HEK293 (cell line): ENCODE results near the gene CEP76.
A peak's percentile ranks its signal among the peaks of the same experiment; 100 is the strongest.

ENCODE experiments used
- CTCF ChIA-PET: fragments of 350-600 bp; formaldehyde crosslinking; extraction: SDS; loops from one replicate; lab custom pipeline; 2021; ENCODE audit warnings: antibody characterized with exemption; lab: Yijun Ruan, JAX
- POLR2A ChIA-PET: fragments of 300-600 bp; formaldehyde crosslinking; extraction: SDS; loops from one replicate; lab custom pipeline; 2020; ENCODE audit warnings: antibody characterized with exemption, inconsistent platforms; lab: Yijun Ruan, JAX
- H3K27ac ChIP-seq: fragments of 200-500 bp; sonication (Bioruptor generic); 2 replicates; pipeline ENCODE4 v1.5.1; 2014; ENCODE audit warnings: low read depth, low read length, control low read depth, inconsistent platforms; ENCODE audit errors: extremely low read depth
- H3K36me3 ChIP-seq, 2 experiments: fragments of 200-500 bp in 1 of 2; sonication (Bioruptor generic) in 1 of 2; 1 replicate in 1 of 2; 2 replicates in 1 of 2; pipeline ENCODE4 v1.5.1; 2014 to 2017; ENCODE audit warnings: inconsistent platforms in 2 of 2, low read length in 2 of 2; ENCODE audit not compliant: control insufficient read depth in 2 of 2, insufficient read depth in 1 of 2
- H3K4me1 ChIP-seq: fragments of 200-500 bp; sonication (Bioruptor generic); 2 replicates; pipeline ENCODE4 v1.5.1; 2014; ENCODE audit warnings: mild to moderate bottlenecking, low read length, inconsistent platforms; ENCODE audit not compliant: control insufficient read depth, insufficient read depth
- H3K4me3 ChIP-seq: 2 replicates; pipeline ENCODE4 v1.5.1; 2011; ENCODE audit warnings: low read depth, mild to moderate bottlenecking, control low read depth, low read length, moderate library complexity
- H3K9me3 ChIP-seq: fragments of 200-500 bp; sonication (Bioruptor generic); 2 replicates; pipeline ENCODE4 v1.5.1; 2014; ENCODE audit warnings: low read depth, low read length, inconsistent platforms; ENCODE audit not compliant: control insufficient read depth, insufficient read depth
- BCL11A ChIP-seq: fragments of 450-650 bp; formaldehyde crosslinking; IDR thresholded peaks from 2 replicates; pipeline ENCODE4 v1.5.1; 2016; ENCODE audit warnings: low read depth, missing biosample characterization, missing genetic modification characterization
- FEZF1 ChIP-seq: fragments of 450-650 bp; formaldehyde crosslinking; IDR thresholded peaks from 2 replicates; pipeline ENCODE4 v1.5.1; 2016; ENCODE audit warnings: missing biosample characterization, missing genetic modification characterization
- GFI1B ChIP-seq: fragments of 450-650 bp; formaldehyde crosslinking; IDR thresholded peaks from 2 replicates; pipeline ENCODE4 v1.5.1; 2016; ENCODE audit warnings: missing biosample characterization, missing genetic modification characterization
- HOXC10 ChIP-seq: sonication (generic); formaldehyde crosslinking; IDR thresholded peaks from 2 replicates; pipeline ENCODE4 v1.8.1; 2023; ENCODE audit warnings: mild to moderate bottlenecking, missing genetic modification reagents
- KLF10 ChIP-seq: fragments of 450-650 bp; IDR thresholded peaks from 2 replicates; pipeline ENCODE4 v1.5.1; 2018; ENCODE audit warnings: missing biosample characterization, mild to moderate bottlenecking, missing genetic modification characterization
- OVOL3 ChIP-seq: fragments of 450-650 bp; formaldehyde crosslinking; IDR thresholded peaks from 2 replicates; pipeline ENCODE4 v1.5.1; 2016; ENCODE audit warnings: missing biosample characterization, missing genetic modification characterization
- PRDM6 ChIP-seq: fragments of 450-650 bp; formaldehyde crosslinking; IDR thresholded peaks from 2 replicates; pipeline ENCODE4 v1.5.1; 2017; ENCODE audit warnings: missing biosample characterization, missing genetic modification characterization
- REPIN1 ChIP-seq: fragments of 450-650 bp; formaldehyde crosslinking; IDR thresholded peaks from 2 replicates; pipeline ENCODE4 v1.5.1; 2017; ENCODE audit warnings: missing biosample characterization, missing genetic modification characterization, low read depth
- SCRT2 ChIP-seq: fragments of 450-650 bp; formaldehyde crosslinking; IDR thresholded peaks from 2 replicates; pipeline ENCODE4 v1.5.1; 2016; ENCODE audit warnings: missing biosample characterization, missing genetic modification characterization
- ZBTB17 ChIP-seq: fragments of 450-650 bp; formaldehyde crosslinking; IDR thresholded peaks from 2 replicates; pipeline ENCODE4 v1.5.1; 2016; ENCODE audit warnings: missing biosample characterization, missing genetic modification characterization
- ZFHX2 ChIP-seq: fragments of 450-650 bp; formaldehyde crosslinking; conservative IDR thresholded peaks from 2 replicates; pipeline ENCODE4 v1.5.1; 2016; ENCODE audit warnings: missing biosample characterization, missing genetic modification characterization
- ZNF16 ChIP-seq: fragments of 450-650 bp; formaldehyde crosslinking; IDR thresholded peaks from 2 replicates; pipeline ENCODE4 v1.5.1; 2016; ENCODE audit warnings: low read depth, missing biosample characterization, missing genetic modification characterization
- ZNF175 ChIP-seq: fragments of 450-650 bp; formaldehyde crosslinking; IDR thresholded peaks from 2 replicates; pipeline ENCODE4 v1.5.1; 2016; ENCODE audit warnings: missing biosample characterization, missing genetic modification characterization
- ZNF266 ChIP-seq: fragments of 450-650 bp; formaldehyde crosslinking; IDR thresholded peaks from 2 replicates; pipeline ENCODE4 v1.5.1; 2016; ENCODE audit warnings: missing biosample characterization, missing genetic modification characterization, low read depth
- ZNF354C ChIP-seq: fragments of 450-650 bp; formaldehyde crosslinking; IDR thresholded peaks from 2 replicates; pipeline ENCODE4 v1.5.1; 2016; ENCODE audit warnings: missing biosample characterization, missing genetic modification characterization, low read depth, borderline replicate concordance
- ZNF37A ChIP-seq: fragments of 450-650 bp; IDR thresholded peaks from 2 replicates; pipeline ENCODE4 v1.5.1; 2018; ENCODE audit warnings: missing biosample characterization, missing genetic modification characterization
- ZNF529 ChIP-seq: fragments of 450-650 bp; formaldehyde crosslinking; IDR thresholded peaks from 2 replicates; pipeline ENCODE4 v1.5.1; 2017; ENCODE audit warnings: missing genetic modification characterization, missing biosample characterization; ENCODE audit not compliant: insufficient replicate concordance
- ZNF530 ChIP-seq: fragments of 450-650 bp; formaldehyde crosslinking; IDR thresholded peaks from 2 replicates; pipeline ENCODE4 v1.5.1; 2016; ENCODE audit warnings: low read depth, missing biosample characterization, missing genetic modification characterization
- ZNF560 ChIP-seq: fragments of 450-650 bp; formaldehyde crosslinking; IDR thresholded peaks from 2 replicates; pipeline ENCODE4 v1.5.1; 2017; ENCODE audit warnings: missing biosample characterization, missing genetic modification characterization, borderline replicate concordance
- ZNF585B ChIP-seq: fragments of 450-650 bp; formaldehyde crosslinking; IDR thresholded peaks from 2 replicates; pipeline ENCODE4 v1.5.1; 2016; ENCODE audit warnings: missing biosample characterization, missing genetic modification characterization
- ZNF600 ChIP-seq: fragments of 450-650 bp; formaldehyde crosslinking; IDR thresholded peaks from 2 replicates; pipeline ENCODE4 v1.5.1; 2016; ENCODE audit warnings: missing biosample characterization, missing genetic modification characterization
- ZNF610 ChIP-seq: fragments of 450-650 bp; formaldehyde crosslinking; IDR thresholded peaks from 2 replicates; pipeline ENCODE4 v1.5.1; 2016; ENCODE audit warnings: missing biosample characterization, missing genetic modification characterization, borderline replicate concordance
- ZSCAN23 ChIP-seq: fragments of 450-650 bp; formaldehyde crosslinking; IDR thresholded peaks from 2 replicates; pipeline ENCODE4 v1.5.1; 2016; ENCODE audit warnings: missing biosample characterization, missing genetic modification characterization
- TF ChIP-seq, protein P1 (sequence below): fragments of 450-650 bp; formaldehyde crosslinking; IDR thresholded peaks from 2 replicates; pipeline ENCODE4; 2016; ENCODE audit warnings: missing biosample characterization, missing genetic modification characterization
- TF ChIP-seq, protein P2 (sequence below): fragments of 450-650 bp; formaldehyde crosslinking; IDR thresholded peaks from 2 replicates; pipeline ENCODE4 v1.5.1; 2016; ENCODE audit warnings: missing biosample characterization, missing genetic modification characterization, borderline replicate concordance
- TF ChIP-seq, protein P3 (sequence below): fragments of 450-650 bp; formaldehyde crosslinking; IDR thresholded peaks from 2 replicates; pipeline ENCODE4 v1.5.1; 2016; ENCODE audit warnings: missing biosample characterization, missing genetic modification characterization, borderline replicate concordance
- TF ChIP-seq, protein P4 (sequence below): fragments of 450-650 bp; formaldehyde crosslinking; IDR thresholded peaks from 2 replicates; pipeline ENCODE4 v1.5.1; 2016; ENCODE audit warnings: missing biosample characterization, missing genetic modification characterization

CEP76 gene

DNA sequence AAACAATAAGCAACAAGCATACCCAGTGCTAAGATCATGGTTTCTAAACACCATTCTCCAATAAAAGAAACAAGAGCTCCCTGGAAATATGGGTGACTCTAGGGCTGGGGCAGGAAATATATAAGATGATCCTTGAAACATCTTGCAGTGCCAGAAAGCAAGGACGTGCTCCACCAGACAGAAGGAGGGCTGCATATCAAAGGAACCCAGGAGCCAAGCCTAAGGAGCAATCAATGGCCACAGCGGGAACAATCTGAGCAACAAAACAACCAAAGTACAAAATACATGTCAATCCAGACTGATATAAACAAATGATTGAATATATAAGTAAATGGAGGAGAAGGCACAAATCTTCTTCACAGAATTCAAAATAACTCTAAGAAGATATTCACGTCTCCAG, 54.8 kb downstream of the CEP76 start (continued):
- TF ChIP-seq ZNF175 (tag by site-specific recombination) (no peak), FEZF1 (tag by site-specific recombination) (no peak), HOXC10 (CRISPR knock-in tag) (no peak)

GRCh38 chr18:12645751-12646203, 56.7 kb downstream of the CEP76 start:
- peaks cover 6% of the 10 kb centered on the region for H3K4me1 ChIP-seq
- no peak overlapping the region for H3K4me3 ChIP-seq
- no peaks in the 10 kb centered on the region for H3K9me3 ChIP-seq
- H3K27ac ChIP-seq: no peak overlapping the region
- ChIA-PET POLR2A (no interaction called here), CTCF (no interaction called here)
- H3K36me3 ChIP-seq: peaks cover 11 to 15% of the 10 kb centered on the region in 2 experiments; a peak in 2 of 3 replicates
- no peak for TF ChIP-seq PRDM6
- TF ChIP-seq ZNF600: peak; percentile 93
- peak; percentile 96 for TF ChIP-seq ZFHX2 (tag by site-specific recombination)
- no peak for TF ChIP-seq OVOL3 (tag by site-specific recombination)
- TF ChIP-seq ZNF354C (tag by site-specific recombination): no peak
- TF ChIP-seq BCL11A (tag by site-specific recombination): no peak
- TF ChIP-seq ZNF37A (tag by site-specific recombination): no peak
- TF ChIP-seq, protein P1, sequence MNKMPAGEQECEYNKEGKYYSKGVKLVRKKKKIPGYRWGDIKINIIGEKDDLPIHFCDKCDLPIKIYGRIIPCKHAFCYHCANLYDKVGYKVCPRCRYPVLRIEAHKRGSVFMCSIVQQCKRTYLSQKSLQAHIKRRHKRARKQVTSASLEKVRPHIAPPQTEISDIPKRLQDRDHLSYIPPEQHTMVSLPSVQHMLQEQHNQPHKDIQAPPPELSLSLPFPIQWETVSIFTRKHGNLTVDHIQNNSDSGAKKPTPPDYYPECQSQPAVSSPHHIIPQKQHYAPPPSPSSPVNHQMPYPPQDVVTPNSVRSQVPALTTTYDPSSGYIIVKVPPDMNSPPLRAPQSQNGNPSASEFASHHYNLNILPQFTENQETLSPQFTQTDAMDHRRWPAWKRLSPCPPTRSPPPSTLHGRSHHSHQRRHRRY (tag by site-specific recombination): no peak
- no peak for TF ChIP-seq ZNF266 (tag by site-specific recombination)
- TF ChIP-seq, protein P2, sequence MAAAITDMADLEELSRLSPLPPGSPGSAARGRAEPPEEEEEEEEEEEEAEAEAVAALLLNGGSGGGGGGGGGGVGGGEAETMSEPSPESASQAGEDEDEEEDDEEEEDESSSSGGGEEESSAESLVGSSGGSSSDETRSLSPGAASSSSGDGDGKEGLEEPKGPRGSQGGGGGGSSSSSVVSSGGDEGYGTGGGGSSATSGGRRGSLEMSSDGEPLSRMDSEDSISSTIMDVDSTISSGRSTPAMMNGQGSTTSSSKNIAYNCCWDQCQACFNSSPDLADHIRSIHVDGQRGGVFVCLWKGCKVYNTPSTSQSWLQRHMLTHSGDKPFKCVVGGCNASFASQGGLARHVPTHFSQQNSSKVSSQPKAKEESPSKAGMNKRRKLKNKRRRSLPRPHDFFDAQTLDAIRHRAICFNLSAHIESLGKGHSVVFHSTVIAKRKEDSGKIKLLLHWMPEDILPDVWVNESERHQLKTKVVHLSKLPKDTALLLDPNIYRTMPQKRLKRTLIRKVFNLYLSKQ: no peak
- TF ChIP-seq ZNF16: no peak
- peak; percentile 52; the same call in 1 of the 2 replicates for TF ChIP-seq SCRT2 (tag by site-specific recombination)
- no peak for TF ChIP-seq ZNF560 (tag by site-specific recombination)
- no peak for TF ChIP-seq ZNF530
- no peak for TF ChIP-seq ZSCAN23
- TF ChIP-seq GFI1B (tag by site-specific recombination): no peak
- no peak for TF ChIP-seq KLF10 (tag by site-specific recombination)
- no peak for TF ChIP-seq ZNF529 (tag by site-specific recombination)
- TF ChIP-seq ZBTB17 (tag by site-specific recombination): peak; percentile 51; the same call in 1 of the 2 replicates
- TF ChIP-seq, protein P3, sequence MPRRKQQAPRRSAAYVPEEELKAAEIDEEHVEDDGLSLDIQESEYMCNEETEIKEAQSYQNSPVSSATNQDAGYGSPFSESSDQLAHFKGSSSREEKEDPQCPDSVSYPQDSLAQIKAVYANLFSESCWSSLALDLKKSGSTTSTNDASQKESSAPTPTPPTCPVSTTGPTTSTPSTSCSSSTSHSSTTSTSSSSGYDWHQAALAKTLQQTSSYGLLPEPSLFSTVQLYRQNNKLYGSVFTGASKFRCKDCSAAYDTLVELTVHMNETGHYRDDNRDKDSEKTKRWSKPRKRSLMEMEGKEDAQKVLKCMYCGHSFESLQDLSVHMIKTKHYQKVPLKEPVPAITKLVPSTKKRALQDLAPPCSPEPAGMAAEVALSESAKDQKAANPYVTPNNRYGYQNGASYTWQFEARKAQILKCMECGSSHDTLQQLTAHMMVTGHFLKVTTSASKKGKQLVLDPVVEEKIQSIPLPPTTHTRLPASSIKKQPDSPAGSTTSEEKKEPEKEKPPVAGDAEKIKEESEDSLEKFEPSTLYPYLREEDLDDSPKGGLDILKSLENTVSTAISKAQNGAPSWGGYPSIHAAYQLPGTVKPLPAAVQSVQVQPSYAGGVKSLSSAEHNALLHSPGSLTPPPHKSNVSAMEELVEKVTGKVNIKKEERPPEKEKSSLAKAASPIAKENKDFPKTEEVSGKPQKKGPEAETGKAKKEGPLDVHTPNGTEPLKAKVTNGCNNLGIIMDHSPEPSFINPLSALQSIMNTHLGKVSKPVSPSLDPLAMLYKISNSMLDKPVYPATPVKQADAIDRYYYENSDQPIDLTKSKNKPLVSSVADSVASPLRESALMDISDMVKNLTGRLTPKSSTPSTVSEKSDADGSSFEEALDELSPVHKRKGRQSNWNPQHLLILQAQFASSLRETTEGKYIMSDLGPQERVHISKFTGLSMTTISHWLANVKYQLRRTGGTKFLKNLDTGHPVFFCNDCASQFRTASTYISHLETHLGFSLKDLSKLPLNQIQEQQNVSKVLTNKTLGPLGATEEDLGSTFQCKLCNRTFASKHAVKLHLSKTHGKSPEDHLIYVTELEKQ (tag by site-specific recombination): no peak
- TF ChIP-seq ZNF610 (tag by site-specific recombination): no peak
- no peak for TF ChIP-seq REPIN1
- no peak for TF ChIP-seq ZNF585B (tag by site-specific recombination)
- TF ChIP-seq, protein P4, sequence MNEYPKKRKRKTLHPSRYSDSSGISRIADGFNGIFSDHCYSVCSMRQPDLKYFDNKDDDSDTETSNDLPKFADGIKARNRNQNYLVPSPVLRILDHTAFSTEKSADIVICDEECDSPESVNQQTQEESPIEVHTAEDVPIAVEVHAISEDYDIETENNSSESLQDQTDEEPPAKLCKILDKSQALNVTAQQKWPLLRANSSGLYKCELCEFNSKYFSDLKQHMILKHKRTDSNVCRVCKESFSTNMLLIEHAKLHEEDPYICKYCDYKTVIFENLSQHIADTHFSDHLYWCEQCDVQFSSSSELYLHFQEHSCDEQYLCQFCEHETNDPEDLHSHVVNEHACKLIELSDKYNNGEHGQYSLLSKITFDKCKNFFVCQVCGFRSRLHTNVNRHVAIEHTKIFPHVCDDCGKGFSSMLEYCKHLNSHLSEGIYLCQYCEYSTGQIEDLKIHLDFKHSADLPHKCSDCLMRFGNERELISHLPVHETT: no peak
